ENCODE measurements around the gene CETN2. TPM values are rescaled to one million over a fixed set of nuclear protein-coding genes. Genes with fewer than 3 reads are reported as not detected.

CETN2 gene
- total RNA-seq, 1 experiment from 2014 or later = 24.6 TPM

- H2AFZ ChIP-seq (ENCODE audit: low read length) = no peak overlapping the region
- no peak overlapping the region for H2BK12ac ChIP-seq (ENCODE audit: insufficient read length, low read depth, low read length)
- peaks cover 6 to 11% of the 10 kb centered on the region in 2 experiments for H3K4me1 Mint-ChIP-seq
- H4K91ac ChIP-seq (ENCODE audit: insufficient read length, low read depth, low read length) = no peak overlapping the region
- no peak overlapping the region for H2BK5ac ChIP-seq (ENCODE audit: insufficient read length, low read length)
- no peak overlapping the region for H3T11ph ChIP-seq (ENCODE audit: low read length)
- DNase-seq = no peak
- H3K27ac Mint-ChIP-seq = no peak overlapping the region
- H3K4me3 Mint-ChIP-seq = no peak overlapping the region
- H3K9ac ChIP-seq (ENCODE audit: extremely low read depth, insufficient read length, low read length) = no peak overlapping the region
- H2BK15ac ChIP-seq (ENCODE audit: low read depth, low read length) = no peak overlapping the region
- H2AK5ac ChIP-seq (ENCODE audit: insufficient read length, low read length) = no peak overlapping the region
- H2BK120ac ChIP-seq (ENCODE audit: low read depth, low read length, poor library complexity, severe bottlenecking) = no peak overlapping the region
- no peak overlapping the region for H3K4ac ChIP-seq (ENCODE audit: low read depth, low read length)
- H3K27me3 Mint-ChIP-seq (ENCODE audit: low read depth) = peaks cover 2% of the 10 kb centered on the region
- no peak overlapping the region for H4K8ac ChIP-seq (replicated peaks; ENCODE audit: insufficient read length, low read depth, low read length)
- no peak overlapping the region for H3K56ac ChIP-seq (ENCODE audit: insufficient read length, low read depth, low read length)
- H3K4me1 ChIP-seq (ENCODE audit: insufficient read depth, low read length) = no peaks in the 10 kb centered on the region
- peaks cover 3% of the 10 kb centered on the region for H4K20me1 ChIP-seq (ENCODE audit: control insufficient read depth, insufficient read depth, insufficient read length)
- peaks cover 43 to 67% of the 10 kb centered on the region in 2 experiments for H3K9me3 Mint-ChIP-seq
- H3K9me3 ChIP-seq (ENCODE audit: control insufficient read depth, low read depth, low read length) = peaks cover 41% of the 10 kb centered on the region
- H3K23ac ChIP-seq (ENCODE audit: insufficient read length, low read depth, low read length) = no peak overlapping the region
- no peak overlapping the region for H4K5ac ChIP-seq (ENCODE audit: insufficient read length, low read depth, low read length)
- no peak for TF ChIP-seq CTCF (conservative IDR thresholded peaks at IDR 0.05)
- no peak overlapping the region for H3K4me2 ChIP-seq (ENCODE audit: insufficient read depth, insufficient read length, low read length)
- no peaks in the 10 kb centered on the region for H3K23me2 ChIP-seq (ENCODE audit: insufficient read length, low read depth, low read length, poor library complexity, severe bottlenecking)
- H2BK20ac ChIP-seq (ENCODE audit: low read depth, low read length, poor library complexity, severe bottlenecking) = no peak overlapping the region
- no peaks in the 10 kb centered on the region for H3K79me2 ChIP-seq (ENCODE audit: insufficient read depth, low read length)
- no peaks in the 10 kb centered on the region for H3K79me1 ChIP-seq (ENCODE audit: insufficient read depth, low read depth, low read length, poor library complexity, severe bottlenecking)
- WGBS (ENCODE audit: extremely low coverage, insufficient read length, low lambda C conversion rate) = no CpG with 5 or more reads among the region's 5 CpGs
- peaks cover 0 to 2% (median 0%) of the 10 kb centered on the region in 3 experiments; a peak in 2 of 7 replicates for H3K36me3 Mint-ChIP-seq (ENCODE audit: insufficient read depth in 1 of 3, low read depth in 3 of 3)
- H3K18ac ChIP-seq (ENCODE audit: insufficient read length, low read depth, low read length) = no peak overlapping the region
- no peak overlapping the region for H3K27ac ChIP-seq (ENCODE audit: insufficient read length, low read depth, low read length)
- no peak overlapping the region for H3K14ac ChIP-seq (ENCODE audit: insufficient read depth, low read length)
- H3K27me3 ChIP-seq (ENCODE audit: insufficient read depth, low read length) = no peaks in the 10 kb centered on the region
Observed at GRCh38 chrX:152818356-152818755, 12.2 kb downstream of the CETN2 start.
